Nephron (organoid): ENCODE data around the gene PGP.

Experiments used
- H3K27ac Mint-ChIP-seq, 3 experiments: 2 replicates each; pipeline ENCODE4 v1.8.0; 2020; ENCODE audit warnings: mixed read lengths in 3 of 3, mild to moderate bottlenecking in 2 of 3, moderate library complexity in 1 of 3
- H3K27me3 Mint-ChIP-seq: 2 replicates; pipeline ENCODE4 v1.8.0; 2021; ENCODE audit warnings: low read depth, mild to moderate bottlenecking, moderate library complexity, mixed read lengths
- H3K36me3 Mint-ChIP-seq: 2 replicates; pipeline ENCODE4 v1.8.0; 2020; ENCODE audit warnings: low read depth, mixed read lengths
- H3K4me1 Mint-ChIP-seq: 2 replicates; pipeline ENCODE4 v1.8.0; 2020; ENCODE audit warnings: mixed read lengths
- H3K4me3 Mint-ChIP-seq, 3 experiments: 2 replicates each; pipeline ENCODE4 v1.8.0; 2020; ENCODE audit warnings: mild to moderate bottlenecking in 3 of 3, mixed read lengths in 3 of 3, moderate library complexity in 2 of 3
- H3K9me3 Mint-ChIP-seq: 2 replicates; pipeline ENCODE4 v1.8.0; 2020; ENCODE audit warnings: mixed read lengths
- TF ChIP-seq, protein P1 (sequence below), 3 experiments: fragments of 200-600 bp; sonication (generic); IDR thresholded peaks; one replicate each; pipeline ENCODE4 v1.5.0; 2021; ENCODE audit warnings: antibody characterized with exemption in 3 of 3; ENCODE audit not compliant: unreplicated experiment in 3 of 3

PGP gene

DNA sequence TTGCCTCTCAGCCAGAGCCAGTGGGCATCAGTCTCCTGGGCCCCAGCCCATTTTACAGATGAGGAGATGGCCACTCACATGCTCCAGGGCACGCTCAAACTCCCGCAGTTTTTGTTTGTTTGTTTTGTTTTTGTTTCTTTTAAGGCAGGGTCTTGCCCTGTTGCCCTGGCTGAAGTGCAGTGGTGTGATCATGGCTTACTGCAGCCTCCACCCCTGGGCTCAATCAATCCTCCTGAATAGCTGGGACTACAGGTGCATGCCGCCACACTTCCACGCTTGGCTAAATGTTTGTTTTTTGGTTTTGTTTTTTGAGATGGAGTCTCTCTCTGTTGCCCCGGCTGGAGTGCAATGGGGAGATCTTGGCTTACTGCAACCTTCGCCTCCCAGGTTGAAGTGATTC, 12.3 kb upstream of the PGP start:
- Mint-ChIP-seq H3K4me1 (no peaks in the 10 kb centered on the region), H3K36me3 (peaks cover 4% of the 10 kb centered on the region), H3K4me3 (peak overlapping the region; percentile 42 to 74 (median 59)), H3K27ac (no peak overlapping the region), H3K9me3 (no peaks in the 10 kb centered on the region), H3K27me3 (no peaks in the 10 kb centered on the region)
- TF ChIP-seq, protein P1, sequence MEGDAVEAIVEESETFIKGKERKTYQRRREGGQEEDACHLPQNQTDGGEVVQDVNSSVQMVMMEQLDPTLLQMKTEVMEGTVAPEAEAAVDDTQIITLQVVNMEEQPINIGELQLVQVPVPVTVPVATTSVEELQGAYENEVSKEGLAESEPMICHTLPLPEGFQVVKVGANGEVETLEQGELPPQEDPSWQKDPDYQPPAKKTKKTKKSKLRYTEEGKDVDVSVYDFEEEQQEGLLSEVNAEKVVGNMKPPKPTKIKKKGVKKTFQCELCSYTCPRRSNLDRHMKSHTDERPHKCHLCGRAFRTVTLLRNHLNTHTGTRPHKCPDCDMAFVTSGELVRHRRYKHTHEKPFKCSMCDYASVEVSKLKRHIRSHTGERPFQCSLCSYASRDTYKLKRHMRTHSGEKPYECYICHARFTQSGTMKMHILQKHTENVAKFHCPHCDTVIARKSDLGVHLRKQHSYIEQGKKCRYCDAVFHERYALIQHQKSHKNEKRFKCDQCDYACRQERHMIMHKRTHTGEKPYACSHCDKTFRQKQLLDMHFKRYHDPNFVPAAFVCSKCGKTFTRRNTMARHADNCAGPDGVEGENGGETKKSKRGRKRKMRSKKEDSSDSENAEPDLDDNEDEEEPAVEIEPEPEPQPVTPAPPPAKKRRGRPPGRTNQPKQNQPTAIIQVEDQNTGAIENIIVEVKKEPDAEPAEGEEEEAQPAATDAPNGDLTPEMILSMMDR (IDR thresholded peaks at IDR 0.05; ENCODE audit: unreplicated experiment in 3 of 3) = no peak

DNA sequence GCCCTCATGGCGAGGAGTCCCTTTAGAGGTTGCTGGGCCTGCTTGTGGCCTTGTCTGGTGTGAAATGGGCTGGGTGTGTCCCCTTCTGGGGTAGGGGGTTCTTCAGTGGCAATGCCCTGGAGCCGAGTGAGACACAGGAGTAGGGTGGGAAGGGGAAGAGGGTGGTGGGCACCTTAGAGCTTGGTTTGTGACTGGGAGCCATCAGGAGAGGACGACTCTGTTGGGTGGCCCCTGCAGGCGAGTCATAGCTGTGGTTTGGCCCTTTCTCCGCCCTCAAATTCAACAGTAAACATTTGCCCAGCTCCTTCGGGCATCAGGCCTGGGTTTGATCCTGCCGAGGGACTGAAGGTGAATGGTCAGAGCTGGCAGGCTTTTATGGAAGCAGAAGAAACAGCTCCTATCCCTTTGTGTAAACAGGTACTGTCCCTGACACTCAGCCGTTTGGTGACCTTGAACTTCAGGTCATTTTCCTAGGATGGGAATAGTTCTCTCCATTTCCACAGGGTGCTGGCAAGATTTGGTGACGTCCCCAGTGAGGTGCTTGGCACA, 11.7 kb upstream of the PGP start:
- TF ChIP-seq, protein P1 (IDR thresholded peaks at IDR 0.05; ENCODE audit: unreplicated experiment in 3 of 3) = no peak

DNA sequence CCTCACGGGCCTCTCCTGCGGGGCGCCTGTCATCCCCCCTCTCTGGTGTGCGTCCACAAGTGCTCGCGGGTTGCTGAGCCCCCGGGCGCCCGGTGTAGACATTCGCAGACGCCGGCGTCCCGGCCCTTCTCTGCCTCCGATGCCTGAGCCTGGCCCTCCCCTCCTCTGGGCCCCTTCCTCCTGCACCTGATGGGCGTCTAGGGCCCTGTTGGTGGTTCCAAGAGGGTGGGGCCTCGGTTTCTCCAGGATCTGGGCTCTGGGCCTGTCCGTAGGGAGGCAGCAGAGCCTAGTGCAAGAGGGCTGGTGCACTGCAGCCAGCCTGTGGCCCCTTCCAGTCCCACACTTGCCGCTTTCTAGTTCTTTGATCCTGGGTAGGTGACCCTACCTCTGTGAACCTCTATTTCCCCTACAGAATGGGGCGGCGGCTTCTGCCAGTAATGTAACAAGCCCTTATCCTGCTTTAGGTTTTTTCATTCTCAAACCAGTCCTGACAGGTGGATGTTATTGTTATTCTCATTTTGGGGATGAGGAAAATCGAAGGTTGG, 9.4 kb upstream of the PGP start:
- Mint-ChIP-seq H3K27me3 (no peaks in the 10 kb centered on the region), H3K9me3 (no peaks in the 10 kb centered on the region), H3K4me1 (no peaks in the 10 kb centered on the region), H3K27ac (peak overlapping the region in 2 of 3 experiments; percentile 60 to 81), H3K4me3 (peak overlapping the region; percentile 86 to 87 (median 87)), H3K36me3 (no peaks in the 10 kb centered on the region)
- TF ChIP-seq, protein P1 (IDR thresholded peaks at IDR 0.05; ENCODE audit: unreplicated experiment in 3 of 3) = no peak

More for the DNA sequence above, 11.7 kb upstream of the PGP start:
- no peak overlapping the region for H3K27ac Mint-ChIP-seq
- H3K27me3 Mint-ChIP-seq = no peaks in the 10 kb centered on the region
- peaks cover 4% of the 10 kb centered on the region for H3K36me3 Mint-ChIP-seq
- no peaks in the 10 kb centered on the region for H3K9me3 Mint-ChIP-seq
- peak overlapping the region; percentile 42 to 74 (median 72) for H3K4me3 Mint-ChIP-seq
- no peaks in the 10 kb centered on the region for H3K4me1 Mint-ChIP-seq

DNA sequence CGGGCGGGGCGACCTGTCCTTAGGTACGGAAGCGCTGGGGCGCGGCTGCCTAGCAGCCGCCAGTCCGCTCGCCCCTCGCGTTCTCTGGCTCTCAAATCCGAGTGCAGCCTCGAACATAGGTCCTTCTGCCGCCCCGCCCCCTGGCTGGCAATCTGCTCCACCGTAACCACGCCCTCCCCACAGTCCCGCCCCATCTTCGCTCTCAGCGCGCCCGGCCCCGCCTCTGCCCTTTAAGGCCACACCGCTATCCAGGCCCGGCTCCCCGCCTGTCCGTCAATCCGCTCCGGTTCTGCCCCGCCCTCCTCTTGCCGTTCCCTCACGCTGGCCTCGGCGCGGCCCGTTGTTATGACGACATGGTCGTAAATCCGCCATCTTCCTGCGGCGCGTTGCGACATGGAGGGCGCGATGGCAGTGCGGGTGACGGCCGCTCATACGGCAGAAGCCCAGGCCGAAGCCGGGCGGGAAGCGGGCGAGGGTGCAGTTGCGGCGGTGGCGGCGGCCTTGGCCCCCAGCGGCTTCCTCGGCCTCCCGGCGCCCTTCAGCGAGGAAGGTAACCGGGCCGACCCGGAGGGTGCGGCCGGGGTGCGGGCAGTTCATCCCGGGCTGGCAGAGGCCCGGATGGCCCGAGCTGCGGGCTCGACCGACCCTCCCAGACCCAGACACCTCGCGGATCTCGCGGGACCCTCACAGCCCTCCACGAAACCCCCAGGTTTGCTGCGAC, 8.7 kb upstream of the PGP start, which contains the start of gene E4F1:
Gene E4F1, plus strand, starts transcription at position 371 of the 721 bp plus-strand sequence. Its CDS starts 23 bp downstream, at position 394.
- TF ChIP-seq, protein P1 (IDR thresholded peaks at IDR 0.05; ENCODE audit: unreplicated experiment in 3 of 3) = no peak
- Mint-ChIP-seq H3K36me3 (no peaks in the 10 kb centered on the region), H3K9me3 (no peaks in the 10 kb centered on the region), H3K27ac (peak within 1 kb of the TSS; percentile 39 to 93 (median 90)), H3K27me3 (no peaks in the 10 kb centered on the region), H3K4me3 (peak within 1 kb of the TSS; percentile 86 to 93 (median 88)), H3K4me1 (no peaks in the 10 kb centered on the region)

DNA sequence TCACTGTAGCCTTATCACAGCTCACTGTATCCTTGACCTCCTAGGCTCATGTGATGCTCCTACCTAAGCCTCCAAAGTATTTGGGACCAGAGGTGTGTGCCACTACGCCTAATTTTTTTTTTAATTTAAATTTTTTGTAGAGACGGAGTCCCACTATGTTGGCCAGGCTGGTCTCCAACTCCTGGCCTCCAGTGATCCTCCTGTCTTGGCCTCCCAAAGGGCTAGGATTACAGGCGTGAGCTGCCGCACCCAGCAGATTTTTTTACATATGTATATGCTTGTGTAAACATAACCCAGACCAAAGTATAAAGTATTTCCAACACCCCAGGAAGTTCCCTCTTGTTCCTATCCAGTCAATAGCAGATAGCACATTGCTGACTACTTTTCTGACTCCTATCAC, 1.7 kb upstream of the PGP start:
- peaks cover 20% of the 10 kb centered on the region for H3K4me1 Mint-ChIP-seq
- peak overlapping the region; percentile 66 to 85 (median 71) for H3K4me3 Mint-ChIP-seq
- no peaks in the 10 kb centered on the region for H3K36me3 Mint-ChIP-seq
- TF ChIP-seq, protein P1 (IDR thresholded peaks at IDR 0.05; ENCODE audit: unreplicated experiment in 3 of 3) = no peak
- H3K9me3 Mint-ChIP-seq = no peaks in the 10 kb centered on the region
- H3K27me3 Mint-ChIP-seq = no peaks in the 10 kb centered on the region
- H3K27ac Mint-ChIP-seq = peak overlapping the region in 2 of 3 experiments; percentile 28 to 44
